Activated CD4-positive, alpha-beta T cell treated with anti-CD3 and anti-CD28 coated beads, Interleukin-2, Interleukin-6, amounts not matched to agents 100 ng/mL and 50 ng/mL, durations not matched to agents 16 hours and 8 hours (primary cell): Measurements from ENCODE around the gene GABRE.

ENCODE experiments used
- DNase-seq: peaks from one replicate; pipeline ENCODE4 v3.0.0-alpha.2; 2020

GABRE gene

DNA sequence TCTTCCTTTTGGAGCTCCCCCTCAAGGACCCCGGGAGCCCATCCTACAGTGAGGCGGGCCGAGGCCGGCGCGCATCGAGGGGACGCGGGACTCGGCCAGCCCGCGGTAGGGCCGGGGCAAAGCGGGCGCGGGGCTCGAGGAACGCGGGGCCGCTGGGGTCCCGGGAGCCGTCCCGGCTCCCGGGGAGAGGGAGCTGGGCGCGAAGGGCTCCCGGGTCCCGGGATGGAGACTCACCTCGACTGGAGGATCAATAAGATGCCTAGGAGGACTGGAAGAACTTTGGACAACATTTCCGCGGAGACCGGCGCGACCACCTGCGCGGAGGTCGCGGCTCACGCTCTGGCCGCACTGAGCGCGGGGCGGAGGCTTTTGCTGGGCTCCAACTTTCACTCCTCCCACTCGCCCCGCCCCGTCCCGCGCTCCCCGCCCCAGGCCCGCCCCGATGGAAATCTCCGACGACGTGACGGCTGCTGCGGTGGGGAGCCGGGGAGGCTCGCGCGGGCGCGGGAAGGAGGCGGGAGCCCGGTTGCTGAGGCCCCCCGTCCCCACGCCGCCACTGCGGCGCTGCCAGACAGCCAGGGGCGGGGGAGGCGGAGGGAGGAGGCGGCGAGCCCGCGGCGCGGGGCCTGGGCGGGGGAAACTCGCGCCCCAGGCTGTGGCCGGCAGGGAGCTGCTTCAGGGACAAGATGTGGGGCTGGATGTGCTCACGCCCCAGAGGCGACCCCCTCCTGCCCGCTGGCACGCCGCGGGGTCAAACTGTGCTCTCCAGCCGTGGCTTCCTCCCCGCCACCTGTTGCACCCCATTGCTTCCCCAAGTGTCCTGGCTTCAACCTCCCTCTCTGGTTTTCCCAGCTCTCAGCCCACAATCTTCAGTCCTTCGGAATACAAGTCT lies at the start of gene GABRE:
GABRE (minus strand) TSS at position 341 of the 892 bp plus-strand sequence; CDS start at position 290, 51 bp downstream.
- no peak for DNase-seq

GRCh38 chrX:152020888-152021287 lies 46.4 kb upstream of the GABRE start:
- no peak for DNase-seq

- no peak for DNase-seq
These were observed 25.3 kb upstream of the GABRE start for GRCh38 chrX:151999813-152000212.

- no peak for DNase-seq
These were observed 23.1 kb upstream of the GABRE start for GRCh38 chrX:151997539-151997938.

DNA sequence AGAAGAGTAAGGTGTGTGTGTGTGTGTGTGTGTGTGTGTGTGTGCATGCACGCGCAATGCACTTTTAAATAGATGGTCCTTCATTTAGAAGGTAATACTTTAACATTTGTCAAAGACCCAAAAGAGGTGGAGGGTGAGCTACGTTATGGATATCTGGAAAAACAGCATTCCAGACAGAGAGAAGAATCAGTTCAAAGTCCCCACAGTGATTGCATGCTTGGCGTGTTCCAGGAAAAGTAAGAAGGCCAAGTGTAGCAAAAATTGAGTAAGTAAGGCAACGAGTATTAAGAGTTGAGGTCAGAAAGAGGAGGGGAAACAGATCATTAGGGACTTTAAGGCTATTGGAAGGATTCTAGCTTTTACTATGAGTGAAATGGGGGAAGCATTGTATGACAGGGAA lies 21.9 kb upstream of the GABRE start:
- no peak for DNase-seq

- DNase-seq: no peak
These were observed 20.0 kb upstream of the GABRE start for GRCh38 chrX:151994476-151994875.

DNA sequence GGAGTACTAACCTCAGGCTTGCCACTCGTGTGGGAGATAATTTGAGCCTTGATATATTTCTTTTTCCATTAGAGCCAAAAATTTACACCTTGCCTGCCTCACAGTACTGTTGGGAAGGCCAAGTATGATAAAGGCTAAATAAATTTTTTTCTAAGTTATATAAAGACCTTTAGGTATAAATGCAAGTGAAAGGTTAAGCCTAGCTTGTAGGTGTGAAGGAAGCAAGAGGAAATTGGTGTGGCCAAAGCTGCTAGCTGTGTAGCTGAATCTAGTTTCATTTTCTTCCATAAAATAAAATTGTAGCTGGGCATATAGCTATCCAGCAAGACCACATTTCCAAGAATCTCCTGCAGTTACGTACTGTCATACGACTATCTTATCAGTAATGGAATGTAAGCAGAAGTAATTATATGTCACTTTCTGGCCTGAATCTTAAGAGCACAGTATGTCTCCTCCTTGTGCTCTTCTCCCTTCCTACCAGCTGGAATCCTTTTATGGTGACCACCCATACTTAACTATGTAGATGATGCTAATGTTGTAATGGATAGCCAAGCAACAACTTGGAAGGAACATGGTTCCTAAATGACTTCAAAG lies 14.3 kb upstream of the GABRE start:
- no peak for DNase-seq

- DNase-seq: no peak
These were observed 12.6 kb upstream of the GABRE start for GRCh38 chrX:151987108-151987507.

- DNase-seq: no peak
These were observed 11.5 kb upstream of the GABRE start for GRCh38 chrX:151985955-151986354.

DNA sequence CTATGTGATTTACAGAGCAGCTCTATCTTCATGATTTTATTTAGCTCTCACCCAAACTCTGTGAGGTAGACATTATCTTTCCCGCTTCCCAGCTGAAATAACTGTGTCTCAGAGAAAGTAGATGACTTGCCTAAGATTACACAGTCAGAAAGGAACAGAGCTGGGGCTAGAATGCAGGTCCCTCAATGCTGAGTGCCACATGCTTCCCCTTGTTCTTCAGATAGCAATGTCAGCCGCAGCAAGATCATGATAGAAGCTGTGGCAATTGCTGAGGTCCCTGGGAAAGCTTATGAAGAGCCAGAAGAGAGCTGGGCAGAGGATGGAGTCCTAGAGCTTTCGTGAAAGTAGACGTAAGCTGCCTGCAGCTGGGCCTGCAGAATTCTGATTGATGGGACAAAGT lies 11.1 kb upstream of the GABRE start:
- no peak for DNase-seq

GRCh38 chrX:151984902-151985301 lies 10.4 kb upstream of the GABRE start:
- no peak for DNase-seq

GRCh38 chrX:151984328-151984727 lies 9.9 kb upstream of the GABRE start:
- no peak for DNase-seq

DNA sequence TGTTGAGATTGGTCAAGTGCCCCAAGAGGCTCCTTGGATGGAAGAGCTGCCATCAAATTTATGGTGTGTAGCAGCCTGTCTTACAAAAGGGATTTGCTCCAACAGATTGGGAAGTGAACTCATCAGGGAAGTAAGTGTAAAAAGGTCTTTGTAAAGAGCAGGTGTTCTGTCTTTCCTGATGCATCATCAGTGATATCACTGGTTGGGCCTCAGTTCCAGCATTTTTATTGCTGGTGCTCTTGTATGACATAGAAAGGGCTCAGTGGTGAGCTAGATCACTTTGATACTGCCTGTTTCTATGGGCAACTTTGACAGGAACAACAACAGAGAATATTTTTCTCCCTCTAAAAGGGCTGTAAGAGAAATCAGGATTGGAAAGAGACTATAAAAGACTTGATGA lies 8.7 kb upstream of the GABRE start:
- no peak for DNase-seq

DNA sequence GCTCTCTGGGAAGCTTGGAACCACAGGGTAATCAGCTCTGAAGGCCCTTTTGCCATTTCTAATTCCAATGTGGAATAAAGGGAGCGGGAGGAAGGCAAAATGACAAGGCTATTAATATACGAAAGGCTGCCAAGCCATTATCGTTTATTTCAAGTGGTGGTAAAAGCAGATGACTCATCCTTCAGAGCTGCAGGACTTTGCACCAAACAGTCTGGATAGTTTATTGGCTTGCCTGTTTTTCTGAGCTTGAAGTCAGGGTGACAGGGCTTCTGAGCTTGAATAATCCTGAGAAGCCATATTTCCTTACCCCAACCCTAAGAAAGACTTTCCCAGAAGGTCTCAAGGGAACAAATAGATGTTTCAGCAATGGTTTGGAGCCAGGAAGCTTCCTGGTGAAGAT lies 7.7 kb upstream of the GABRE start:
- no peak for DNase-seq

GRCh38 chrX:151981129-151981528 lies 6.7 kb upstream of the GABRE start:
- no peak for DNase-seq

DNA sequence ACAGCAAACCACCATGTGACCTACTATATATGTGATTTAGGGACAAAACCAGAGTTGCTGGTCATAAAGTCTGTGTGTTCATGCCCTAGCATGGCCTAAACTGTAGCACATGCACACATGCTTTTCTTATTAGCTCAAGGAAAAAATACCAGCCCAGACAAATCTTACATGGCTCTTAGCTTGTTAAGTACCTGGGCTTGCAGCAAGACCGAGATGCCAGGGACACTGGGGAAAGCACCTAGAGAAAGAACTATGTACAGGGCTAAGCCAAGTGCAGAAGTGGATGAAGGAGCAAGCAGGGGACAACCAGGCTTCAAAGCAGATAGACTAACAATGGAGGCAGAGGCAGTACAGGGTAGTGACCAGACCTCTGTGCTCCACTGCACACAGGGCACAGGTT lies 3.4 kb upstream of the GABRE start:
- no peak for DNase-seq

DNA sequence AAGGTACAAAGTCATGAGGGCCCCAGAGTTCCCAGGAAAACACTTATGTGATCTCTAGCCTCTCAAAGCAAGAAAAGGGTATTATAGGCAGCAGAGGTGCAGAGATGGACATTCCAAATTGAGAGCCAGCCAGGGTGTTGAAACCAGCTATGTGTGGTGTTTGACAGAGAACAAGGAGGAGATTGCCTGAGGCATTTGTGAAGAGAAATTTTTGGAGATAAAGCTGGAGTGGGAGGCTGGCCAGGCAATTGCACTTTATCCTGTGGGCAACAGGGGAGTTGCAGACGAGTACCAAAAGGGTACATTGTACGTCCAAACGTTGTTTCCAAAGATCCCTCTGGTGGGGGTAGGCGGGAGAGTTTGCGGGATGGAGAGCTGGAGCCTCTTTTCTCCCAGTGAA lies 2.5 kb upstream of the GABRE start:
- no peak for DNase-seq

GRCh38 chrX:151975736-151976275 lies 1.3 kb upstream of the GABRE start:
- DNase-seq: no peak

- DNase-seq: no peak
These were observed 735 bp upstream of the GABRE start for GRCh38 chrX:151975228-151975593.

DNA sequence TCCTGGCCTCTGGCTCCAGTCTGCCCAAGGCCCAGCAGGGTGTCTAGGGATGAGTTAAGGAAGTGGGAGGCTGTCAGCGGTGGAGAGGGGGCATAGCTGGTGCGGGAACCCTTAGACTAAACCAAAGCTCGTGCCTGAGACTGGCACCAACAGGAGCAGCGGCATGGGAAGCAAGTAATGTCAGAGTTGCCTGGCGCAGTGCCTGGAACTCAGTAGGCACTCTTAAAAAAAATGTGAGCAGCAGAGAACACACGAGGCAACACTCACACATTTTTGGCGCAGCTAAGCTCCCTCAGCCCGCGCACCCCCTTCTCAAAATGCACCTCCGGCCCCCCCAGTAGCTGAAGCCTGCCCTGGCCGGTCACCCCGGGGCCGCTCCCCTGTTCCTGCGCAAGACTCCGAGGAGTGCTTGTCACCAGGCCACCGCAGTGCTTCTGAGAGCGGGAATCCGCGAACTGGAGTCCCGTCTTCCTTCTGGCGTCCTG lies 583 bp downstream of the GABRE start:
- DNase-seq: no peak

GRCh38 chrX:151973060-151973661 lies 1.3 kb downstream of the GABRE start:
- DNase-seq: no peak

GRCh38 chrX:151970661-151971060 lies 3.8 kb downstream of the GABRE start:
- no peak for DNase-seq

DNA sequence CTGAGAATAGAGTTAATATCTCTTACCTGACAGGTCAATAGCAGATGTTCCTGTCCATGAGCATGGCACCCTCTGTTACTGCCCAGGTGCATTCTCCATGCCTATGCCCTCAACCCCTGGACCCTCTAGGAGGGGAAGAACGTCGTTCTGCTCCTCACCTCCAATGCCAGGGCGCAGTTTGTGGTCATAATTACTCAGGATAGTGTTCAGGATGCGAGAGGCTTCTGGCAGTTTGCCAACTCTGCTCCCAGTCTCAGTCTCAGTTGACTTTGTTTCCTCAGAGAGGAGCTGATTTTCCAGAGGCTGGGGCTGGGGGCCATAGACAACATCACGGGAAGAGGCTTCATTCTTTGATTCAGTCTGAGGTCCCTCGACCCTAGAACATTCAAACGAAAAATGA lies 4.4 kb downstream of the GABRE start:
- DNase-seq: no peak

GRCh38 chrX:151966236-151966635 lies 8.2 kb downstream of the GABRE start:
- no peak for DNase-seq
